NCI-H146 treated with DMSO at 0.1 percent for 48 hours (cell line): ENCODE results near the gene STK32B.

Source experiments
- DNase-seq: peaks from one replicate; lab custom pipeline; 2025; ENCODE audit not compliant: unreplicated experiment; lab: John Stamatoyannopoulos, UW

Gene STK32B

DNA sequence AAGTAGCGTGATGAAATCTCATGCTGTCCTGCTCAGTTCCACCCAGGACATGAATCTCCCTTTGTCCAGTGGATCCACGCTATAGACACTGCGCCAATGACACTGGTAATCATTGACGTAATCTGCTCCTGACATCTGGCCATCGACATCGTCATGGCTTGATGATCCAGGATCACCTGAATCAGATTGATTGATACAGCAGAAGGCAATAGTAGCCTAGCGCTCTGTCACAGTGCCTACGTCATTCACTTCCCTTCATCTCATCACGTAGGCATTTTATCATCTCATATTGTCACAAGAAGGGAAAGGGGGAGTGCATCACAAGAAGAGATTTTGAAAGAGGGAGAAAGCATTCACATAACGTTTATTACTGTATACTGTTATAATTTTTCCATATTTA, 68.8 kb downstream of the STK32B start:
- DNase-seq = no peak

DNA sequence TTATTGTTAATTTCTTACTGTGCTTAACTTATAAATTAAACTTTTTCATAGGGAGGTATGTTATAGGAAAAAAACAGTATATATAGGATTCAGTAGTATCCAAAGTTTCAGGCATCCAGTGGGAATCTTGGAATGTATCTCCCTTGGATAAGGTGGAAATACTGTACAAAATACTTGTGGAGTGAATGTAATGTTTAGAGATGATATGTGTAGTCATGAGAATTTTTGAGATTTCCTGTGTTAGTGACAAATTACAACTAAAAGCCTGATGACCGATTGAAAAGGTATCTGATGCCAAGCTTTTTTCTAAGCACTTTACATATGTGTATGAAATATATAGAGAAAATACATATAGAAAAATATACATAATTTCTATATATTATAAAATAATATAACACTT, 69.2 kb downstream of the STK32B start:
- no peak for DNase-seq

DNA sequence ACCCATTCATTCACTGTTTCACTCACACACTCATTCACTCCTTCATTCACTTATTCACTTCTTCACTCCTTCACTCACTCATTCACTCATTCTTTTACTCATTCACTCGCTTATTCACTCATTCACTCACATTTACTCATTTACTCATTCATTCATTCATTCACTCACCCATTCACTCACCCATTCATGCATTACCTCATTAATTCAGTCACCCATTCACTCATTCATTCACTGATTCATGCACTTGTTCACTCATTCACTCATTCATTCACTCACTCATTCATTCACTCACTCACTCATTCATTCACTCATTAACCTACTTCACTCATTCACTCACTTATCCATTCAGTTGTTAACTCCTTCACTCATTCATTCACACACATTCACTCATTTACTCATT, 70.8 kb downstream of the STK32B start:
- no peak for DNase-seq

DNA sequence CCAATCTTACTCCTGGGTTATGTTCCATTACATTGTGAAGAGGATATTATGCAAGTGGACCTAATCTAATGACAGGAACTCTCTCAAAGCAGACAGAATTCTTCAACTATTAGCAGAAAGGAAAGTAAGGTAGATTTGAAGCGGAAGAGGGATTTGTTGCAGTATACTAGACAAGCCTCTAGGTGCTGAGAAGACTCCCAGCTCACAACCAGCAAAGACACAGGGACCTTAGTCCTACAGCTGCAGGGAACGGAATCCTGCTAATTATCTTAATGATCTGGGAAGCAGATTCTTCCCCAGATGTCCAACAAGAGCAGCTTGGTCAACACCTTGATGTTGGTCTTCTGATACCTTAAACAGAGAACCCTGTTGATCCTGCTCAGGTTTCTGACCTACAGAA, 73.6 kb downstream of the STK32B start:
- DNase-seq = no peak

DNA sequence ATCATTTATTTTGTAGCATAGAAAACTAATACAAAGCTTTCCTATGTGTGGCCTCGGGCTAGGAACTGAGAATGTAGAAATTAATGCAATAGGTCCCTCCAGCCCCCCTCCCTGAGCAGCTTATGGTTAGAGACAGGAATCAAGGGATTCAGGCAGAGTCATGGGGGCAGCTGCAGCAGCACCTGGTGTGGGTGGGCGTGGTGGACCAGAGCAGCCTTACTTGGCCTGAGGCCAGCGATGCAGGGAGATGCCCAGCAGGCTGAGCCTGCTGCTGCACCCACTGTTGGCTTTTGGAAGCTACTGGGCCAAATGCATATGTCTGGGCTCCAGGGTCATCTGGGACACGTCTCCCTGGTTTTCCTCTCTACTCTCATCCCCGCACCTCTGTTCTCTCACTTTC, 74.0 kb downstream of the STK32B start:
- DNase-seq = no peak

DNA sequence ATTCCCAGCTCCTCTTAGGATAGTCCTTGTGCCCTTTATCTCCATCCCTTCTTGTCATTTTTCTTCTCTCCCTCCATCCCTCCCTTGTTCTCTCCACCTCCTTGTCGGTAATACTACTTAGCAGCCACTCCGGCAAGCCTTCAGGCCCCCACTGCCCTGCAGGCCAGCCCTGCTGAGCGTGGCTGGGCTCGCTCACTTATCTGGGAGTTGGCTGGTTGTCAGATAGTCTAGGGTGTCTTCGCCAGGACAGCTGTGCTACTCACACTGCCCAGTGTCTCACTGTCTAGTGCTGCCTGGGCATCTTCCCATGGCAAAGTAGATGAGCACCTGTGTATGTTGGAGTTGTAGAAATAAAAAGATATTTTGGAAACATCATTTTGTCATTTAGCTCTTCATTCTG, 75.0 kb downstream of the STK32B start:
- DNase-seq = no peak

DNA sequence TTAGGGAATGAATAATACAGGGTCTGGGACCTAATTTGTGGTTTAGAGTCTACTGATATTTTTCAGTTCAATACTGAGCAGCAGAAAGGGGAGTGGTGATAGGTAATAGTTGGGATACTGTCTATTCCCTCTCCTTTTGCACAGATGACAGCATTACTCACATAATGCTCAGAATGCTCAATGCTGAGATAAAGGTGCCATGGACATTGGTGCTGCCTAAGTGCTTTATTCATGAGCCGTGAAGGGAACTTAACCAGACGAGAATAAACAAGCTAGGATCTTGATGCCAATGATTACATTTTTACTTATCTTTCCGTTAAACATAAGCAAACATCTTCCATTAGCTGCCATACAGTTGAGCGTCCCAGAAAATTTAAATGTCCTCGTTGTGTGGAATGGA, 75.6 kb downstream of the STK32B start:
- no peak for DNase-seq

DNA sequence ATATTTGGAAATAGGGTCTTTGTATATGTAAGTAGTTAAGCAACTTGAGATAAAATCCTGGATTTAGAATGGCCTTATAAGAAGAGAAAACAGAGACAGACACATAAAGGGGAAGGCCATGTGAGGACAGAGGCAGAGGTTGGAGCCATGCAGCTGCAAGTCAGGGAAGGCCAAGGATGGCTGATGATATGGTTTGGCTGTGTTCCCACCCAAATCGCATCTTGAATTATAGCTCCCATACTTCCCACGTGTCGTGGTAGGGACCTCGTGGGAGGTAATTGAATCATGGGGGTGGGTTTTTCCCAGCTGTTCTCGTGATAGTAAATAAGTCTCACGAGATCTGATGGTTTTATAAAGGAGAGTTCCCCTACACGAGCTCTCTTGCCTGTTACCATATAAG, 76.3 kb downstream of the STK32B start:
- no peak for DNase-seq

DNA sequence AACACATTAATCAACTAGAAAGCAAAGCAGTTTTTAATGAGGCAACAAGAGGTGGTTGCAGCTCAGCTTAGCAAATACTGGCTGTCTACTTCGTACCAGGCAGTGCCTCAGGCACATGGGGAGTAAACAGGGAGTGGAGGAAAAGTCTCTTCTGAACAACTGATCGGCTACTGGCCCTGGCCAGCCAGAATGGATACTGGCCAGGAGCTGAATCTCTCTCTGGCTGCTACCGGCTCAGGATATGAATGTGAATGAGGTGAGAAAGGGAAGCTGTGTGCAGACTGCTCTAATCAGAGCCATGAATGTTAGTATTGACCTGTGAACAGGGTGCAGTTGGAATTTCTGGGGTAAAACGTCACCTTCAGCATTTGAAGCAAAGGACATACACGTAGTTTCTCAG, 77.3 kb downstream of the STK32B start:
- DNase-seq = no peak

DNA sequence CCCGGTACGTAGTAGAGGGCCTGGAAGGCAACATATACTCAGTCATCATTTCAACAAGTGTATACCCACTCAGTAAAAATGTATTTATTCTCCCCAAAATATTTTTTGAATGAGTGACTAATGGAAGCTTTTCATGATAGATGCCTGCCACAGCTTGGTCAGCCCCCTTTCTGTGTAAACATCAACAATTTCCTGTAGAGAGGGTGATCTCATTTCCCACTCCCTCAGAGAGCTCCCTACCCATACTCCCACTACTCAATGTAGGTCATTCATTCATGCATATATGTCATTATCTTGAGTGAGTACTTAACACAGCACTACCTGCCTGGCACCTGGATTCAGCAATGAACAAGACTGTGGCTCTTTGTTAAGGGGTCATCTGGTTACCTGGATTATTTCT, 81.9 kb downstream of the STK32B start:
- no peak for DNase-seq

DNA sequence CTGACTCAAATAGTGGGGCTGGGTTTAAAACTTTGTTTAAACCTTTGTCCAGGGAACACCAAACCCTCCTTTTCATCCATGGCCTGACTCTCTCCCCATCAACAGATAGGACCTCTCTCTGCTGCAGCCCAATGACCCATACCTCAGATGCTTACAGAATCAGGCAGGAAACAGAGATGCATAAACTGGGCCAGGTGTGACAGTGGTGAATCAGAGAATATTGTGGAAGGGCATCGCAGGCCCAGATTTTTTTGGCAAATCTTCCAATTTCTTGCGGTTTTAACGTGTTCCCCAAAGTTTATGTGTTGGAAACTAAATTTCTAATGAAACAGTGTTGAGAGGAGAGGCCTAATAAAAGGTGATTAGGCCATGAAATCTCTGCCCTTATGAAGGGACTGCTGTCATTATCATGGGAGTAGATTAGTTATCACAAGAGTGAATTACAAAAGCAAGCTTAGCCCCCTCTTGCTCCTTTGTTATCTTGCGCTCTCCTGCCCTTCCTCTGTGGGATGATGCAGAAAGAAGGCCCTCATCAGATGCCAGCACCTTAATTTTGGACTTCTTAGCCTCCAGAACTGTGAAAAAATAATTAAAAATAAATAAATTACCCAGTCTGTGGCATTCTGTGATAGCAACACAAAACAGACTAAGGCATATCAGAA, 82.8 kb downstream of the STK32B start:
- DNase-seq = no peak

DNA sequence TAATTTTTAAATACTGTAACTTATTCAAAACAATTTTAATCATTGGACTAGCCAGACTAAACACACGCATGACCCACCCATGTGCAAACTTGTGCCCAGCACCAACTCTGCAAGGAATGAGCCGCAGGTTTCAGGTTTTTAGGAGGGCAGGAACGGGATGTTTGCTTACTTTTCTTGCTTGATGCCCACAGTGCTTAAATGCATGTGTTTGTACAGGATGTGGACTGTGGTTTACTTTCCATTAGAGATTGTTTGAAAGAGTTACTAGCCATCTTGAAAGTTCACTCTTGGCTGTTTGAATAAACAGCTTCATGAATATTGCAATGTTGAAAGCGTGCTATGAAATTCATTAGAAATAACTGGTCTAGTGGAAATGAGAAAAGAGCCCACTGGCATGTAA, 83.3 kb downstream of the STK32B start:
- no peak for DNase-seq

DNA sequence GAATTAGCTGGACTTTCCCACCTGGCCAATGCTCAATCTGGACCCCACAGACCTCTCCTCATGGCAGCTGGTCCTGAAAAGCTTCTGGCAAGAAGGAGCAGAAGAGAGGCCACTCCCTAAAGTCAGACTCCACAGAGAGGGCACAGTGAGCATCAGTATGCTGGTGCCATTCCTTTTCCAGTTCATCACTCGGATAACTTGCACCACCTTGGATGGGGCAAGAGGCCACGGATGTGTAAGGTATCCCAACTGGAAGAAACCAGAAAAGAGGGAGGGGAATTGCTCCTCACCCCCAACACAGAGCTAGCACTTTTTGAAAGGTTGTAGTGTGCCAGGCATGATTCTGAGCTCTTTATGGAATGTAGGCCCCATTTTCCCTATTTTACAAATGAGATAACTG, 85.9 kb downstream of the STK32B start:
- DNase-seq = no peak

DNA sequence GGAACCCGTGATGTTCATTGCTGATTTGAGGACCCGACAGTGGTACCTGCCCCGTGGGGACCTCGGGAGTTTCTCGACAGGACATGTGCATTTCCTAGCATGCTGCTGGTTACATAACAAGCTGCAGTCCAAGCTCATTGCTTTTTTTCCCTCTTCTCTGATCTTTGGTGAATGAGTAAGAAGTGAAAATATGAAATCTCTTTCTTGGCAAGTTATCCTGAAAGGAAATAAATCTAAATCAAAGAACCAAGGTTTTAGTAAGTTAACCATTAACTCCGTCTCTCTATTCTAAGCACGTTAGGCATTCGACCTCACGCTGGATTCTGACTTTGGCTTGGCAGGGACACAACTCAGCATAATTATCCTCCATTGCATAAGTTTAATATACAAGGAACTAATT, 86.6 kb downstream of the STK32B start:
- DNase-seq = no peak

DNA sequence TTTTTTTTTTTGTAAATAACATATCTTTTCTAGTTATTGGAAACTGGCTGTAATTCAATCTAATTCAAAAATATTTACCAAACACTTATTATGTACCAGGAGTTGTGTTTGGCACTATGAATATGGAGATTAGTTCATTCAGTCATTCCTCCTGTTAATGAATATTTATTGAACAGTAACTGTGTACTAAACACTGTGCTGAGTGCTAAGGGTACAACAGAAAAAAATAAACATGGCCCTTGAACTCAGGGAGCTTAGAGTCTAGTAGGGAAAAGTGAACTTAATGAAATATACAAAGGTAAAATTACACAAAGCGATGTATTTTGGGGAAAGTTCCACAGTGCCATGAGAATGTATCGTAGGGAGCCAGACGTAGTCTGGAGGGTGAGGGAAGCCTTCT, 87.1 kb downstream of the STK32B start:
- no peak for DNase-seq

DNA sequence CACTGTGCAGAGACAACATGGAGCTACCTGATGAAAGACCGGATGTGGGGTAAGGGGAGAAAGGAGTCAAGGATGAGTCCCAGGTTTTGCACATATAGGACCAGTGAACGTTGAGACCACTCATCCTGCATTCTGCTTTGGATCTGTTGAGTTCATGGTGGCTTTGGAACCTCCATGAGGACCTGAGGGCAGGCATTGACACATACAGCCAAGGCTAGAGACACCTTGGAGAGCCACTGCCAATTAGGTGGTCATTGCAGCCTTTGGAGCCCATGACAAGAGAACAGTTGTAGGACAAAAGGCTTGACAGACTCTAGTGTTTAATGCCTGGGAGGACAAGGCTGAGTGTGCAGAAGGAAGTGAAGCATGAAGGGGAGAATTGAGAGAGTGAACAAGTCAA, 87.9 kb downstream of the STK32B start:
- no peak for DNase-seq

DNA sequence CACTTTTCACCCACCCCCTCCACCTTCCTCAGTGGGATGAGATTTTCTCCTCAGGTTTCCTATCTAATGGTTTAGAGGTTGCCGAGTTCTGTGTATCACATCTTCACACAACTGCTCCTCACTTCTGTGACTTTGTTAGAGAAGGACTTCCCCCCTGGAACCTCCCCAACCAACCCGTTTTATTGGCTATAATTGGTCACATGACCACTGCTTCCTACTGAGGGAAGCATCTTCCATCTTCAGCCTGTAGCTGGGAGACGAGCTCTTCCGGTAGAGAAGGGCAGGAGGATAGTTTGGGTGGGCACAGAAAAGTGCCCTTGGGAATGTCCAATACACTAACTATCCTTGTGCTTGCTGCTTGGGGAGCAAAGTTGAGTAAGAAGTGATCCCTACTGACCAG, 90.5 kb downstream of the STK32B start:
- DNase-seq = no peak

DNA sequence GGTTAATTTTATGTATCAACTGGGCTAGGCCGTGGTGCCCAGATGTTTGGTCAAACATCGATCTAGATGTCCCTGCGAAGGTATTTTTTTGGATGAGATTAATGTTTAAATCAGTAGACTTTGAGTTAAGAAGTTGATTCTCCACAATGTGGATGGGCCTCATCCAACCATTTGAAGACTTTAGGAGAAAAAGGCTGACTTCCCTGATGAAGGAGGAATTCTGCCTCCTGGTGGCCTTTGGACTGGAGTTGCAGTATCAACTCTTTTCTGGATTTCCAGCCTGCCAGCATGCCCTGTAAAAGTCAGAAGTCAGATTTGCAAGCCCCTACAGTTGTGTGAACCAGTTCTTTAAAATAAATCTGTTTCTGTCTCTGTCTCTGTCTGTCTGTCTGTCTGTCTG, 91.4 kb downstream of the STK32B start:
- DNase-seq = no peak

DNA sequence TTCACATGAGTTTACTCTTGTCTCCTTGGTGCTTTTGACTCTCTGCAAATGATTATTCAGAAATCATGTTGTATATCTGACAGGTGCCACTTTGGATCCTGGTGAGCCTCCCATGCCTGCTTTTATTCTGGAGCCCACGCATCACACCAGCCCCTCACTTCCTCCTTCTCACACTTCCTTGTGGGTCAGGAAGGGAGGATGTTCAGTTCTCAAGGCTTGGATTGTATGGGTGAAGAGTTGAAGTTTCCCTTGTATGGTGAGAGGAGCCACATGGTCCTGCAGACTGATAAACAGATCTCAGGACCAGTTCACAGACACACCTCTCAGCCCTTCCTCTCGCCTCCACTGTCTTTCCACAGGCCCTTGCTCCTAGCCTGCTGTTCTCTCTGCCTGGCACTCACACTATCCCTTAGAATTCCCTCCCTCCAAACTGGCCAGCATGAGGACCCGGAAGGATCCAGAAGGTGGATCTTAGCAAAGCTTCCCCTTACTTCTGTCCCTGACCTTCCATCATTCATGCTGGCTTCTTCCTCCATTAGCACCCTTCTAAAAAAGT, 92.1 kb downstream of the STK32B start:
- no peak for DNase-seq

DNA sequence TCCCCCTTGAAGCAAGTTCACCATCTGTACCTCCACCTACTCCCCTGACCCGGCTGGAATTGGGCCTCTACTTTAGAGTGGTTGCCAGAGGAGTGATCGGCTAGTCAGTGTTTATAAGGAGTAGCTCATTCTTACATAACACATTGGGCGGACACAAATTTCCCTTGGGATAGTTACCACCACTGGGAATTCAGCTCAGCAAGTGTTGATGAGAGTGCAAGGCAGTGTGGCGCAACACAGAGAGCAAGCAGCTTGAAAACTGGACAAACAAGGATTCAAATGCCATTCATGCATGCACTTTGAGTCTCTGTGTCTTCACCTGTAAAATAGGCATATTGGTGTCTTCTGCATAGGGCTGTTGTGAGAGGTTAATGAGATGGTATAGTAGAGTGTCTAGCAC, 92.7 kb downstream of the STK32B start:
- DNase-seq = no peak

DNA sequence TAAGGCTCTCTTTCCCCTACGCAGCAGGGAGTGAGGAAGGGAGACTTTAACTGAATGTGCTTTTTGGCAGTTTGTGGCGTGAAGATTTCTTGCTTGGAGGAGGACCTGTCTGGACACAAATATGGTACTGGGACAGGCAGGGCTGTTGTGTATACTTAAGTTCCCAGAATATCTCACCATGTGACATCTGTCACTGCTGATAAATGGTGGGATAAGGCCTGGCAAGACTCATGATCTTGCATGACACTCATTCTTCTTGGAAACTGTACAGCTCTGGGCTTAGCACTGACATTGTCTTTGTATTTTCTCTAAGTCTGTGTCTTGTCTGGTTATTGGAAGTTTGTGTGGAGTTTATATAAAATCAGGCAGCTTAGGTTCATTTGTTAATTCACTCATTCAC, 93.1 kb downstream of the STK32B start:
- no peak for DNase-seq

DNA sequence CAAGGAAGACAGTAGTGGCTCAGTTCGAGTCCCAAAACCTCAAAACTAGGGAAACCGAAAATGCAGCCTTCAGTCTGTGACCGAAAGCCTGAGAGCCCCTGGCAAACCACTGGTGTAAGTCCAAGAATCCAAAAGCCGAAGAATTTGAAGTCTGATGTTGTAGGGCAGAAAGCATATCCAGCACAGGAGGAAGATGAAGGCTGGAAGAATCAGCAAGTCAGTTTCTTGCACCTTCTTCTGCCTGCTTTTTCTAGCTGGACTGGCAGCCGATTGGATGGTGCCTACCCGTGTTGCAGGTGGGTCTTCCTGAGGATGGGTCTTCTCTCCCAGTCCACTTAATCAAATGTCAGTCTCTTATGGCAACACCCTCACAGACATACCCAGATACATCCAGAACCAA, 95.0 kb downstream of the STK32B start:
- DNase-seq = no peak

DNA sequence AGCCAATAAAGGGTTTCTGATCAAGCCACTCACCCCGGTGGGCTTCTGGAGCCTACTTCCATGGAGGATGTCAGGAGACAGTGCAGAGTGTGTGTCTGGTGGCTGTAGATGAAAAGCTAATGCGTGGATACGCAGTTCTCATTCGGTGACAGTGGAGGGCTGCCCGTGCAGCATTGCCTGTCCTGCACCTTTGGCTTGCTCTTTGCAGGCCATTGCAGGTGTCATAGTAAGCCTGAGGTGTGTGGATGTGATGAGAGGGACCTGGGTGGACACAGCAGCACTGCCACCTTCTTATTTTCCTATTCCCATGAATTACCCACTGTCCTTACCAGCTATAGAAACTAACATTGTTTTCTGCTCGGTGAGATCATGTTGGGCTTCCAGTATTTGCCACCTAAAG, 101.2 kb downstream of the STK32B start:
- DNase-seq = no peak
